GM21723 (cell line): Measurements from ENCODE around the gene ECT2L.
"Not testable (repeated sequence)": the region's sequence is repeated elsewhere in the genome, so short reads cannot be mapped to it uniquely, and the experiment has no call there.

ENCODE experiments used
- ATAC-seq: cut with Tn5 transposase; IDR thresholded peaks from one replicate; pipeline ENCODE4 v1.9.1; 2021; ENCODE audit warnings: mild to moderate bottlenecking, moderate library complexity; ENCODE audit not compliant: unreplicated experiment

The ECT2L gene

DNA sequence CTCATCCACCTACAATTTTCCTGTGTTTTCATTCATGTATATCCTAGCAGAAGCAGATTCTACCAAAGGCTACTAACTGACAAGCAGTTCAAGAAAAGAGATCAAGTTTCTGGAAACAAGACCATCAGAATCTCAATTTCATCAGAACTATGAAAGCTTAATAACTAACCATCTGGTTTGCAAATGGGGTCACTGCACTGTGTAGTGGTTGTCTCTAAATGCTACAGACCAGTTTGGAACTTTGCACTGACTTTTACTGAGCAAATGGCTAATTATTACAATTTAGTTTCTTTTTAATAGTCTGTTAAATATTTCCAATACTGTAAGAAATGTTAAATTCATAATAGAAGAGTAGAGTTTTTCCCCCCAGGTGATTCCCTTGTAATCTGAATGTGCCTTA, 127.7 kb downstream of the ECT2L start:
- ATAC-seq = no peak

- no peak for ATAC-seq
Observed at GRCh38 chr6:138925806-138926205, 129.9 kb downstream of the ECT2L start.

- no peak for ATAC-seq
Observed at GRCh38 chr6:138926579-138926978, 130.7 kb downstream of the ECT2L start.

DNA sequence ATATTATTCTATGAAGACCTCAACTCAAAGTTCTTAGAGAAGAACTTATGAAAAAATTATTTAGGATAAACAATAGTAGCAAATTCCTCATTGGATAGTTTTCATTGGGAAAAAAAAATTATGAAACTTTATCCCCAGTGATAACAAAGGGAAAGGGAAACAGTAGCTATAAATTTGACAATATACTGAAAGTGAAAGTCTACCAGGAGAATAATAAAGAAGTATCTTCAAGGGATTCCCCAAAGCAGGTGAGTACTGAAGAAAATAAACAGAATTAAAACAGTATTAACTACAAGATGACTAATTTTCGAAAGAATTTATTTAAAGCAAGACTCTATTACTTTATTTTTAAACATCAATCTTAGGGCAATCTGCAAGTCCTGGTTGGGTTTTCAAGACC, 135.8 kb downstream of the ECT2L start:
- ATAC-seq = no peak

DNA sequence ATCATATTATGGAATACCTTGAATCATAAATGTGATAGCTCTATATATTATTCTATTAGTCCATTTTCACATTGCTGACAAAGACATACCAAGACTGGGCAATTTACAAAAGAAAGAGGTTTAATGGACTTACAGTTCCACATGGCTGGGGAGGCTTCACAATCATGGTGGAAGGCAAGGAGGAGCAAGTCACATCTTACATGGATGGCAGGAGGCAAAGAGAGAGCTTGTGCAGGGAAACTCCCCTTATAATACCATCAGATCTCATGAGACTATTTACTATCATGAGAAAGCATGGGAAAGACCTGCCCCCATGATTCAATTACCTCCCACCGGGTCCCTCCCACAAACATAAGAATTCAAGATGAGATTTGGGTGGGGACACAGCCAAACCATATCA, 141.0 kb downstream of the ECT2L start:
- not testable (repeated sequence) for ATAC-seq

DNA sequence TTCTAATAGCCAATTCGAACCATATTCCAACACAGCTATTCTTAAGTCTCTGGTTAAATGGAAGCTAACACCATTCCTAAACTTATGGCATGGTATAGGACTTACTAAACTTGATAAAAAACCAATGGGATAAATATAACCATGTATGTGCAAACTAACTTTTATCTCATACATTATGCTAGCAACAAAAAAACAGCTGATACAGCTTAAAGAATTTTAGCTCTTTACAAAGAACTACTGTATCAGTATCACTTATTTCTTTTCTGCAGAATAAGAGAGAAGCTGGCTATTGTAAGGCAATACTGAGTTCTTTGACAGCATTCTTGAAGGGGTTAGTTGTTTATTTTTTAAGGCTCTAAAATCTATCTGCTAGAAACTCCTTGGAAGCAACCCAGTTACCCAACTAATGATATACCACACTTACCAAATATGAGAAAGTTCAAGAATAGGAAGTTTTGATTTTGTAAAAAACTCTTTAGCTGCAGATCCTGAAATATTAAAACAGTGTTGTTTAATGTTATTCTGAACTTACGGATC, 147.3 kb downstream of the ECT2L start:
- no peak for ATAC-seq

DNA sequence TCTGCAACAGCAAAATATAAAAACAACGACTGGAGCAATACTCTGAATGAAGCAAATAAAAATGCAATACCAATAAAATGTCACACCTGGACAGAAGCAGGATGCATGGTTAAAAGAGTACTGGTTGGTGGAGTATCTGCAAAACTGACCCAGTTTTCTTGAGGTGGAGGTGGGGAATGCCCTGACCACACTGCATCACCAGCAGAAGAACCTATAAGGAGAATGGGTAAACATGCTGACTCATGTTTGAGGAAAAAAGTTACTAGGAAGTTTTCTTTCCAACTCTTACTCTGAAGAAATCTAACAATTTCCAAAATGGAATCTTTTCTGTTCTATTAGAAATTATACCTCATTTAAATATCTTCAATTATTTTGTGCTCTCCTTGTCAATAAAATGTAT, 148.5 kb downstream of the ECT2L start:
- ATAC-seq = peak; percentile 53

DNA sequence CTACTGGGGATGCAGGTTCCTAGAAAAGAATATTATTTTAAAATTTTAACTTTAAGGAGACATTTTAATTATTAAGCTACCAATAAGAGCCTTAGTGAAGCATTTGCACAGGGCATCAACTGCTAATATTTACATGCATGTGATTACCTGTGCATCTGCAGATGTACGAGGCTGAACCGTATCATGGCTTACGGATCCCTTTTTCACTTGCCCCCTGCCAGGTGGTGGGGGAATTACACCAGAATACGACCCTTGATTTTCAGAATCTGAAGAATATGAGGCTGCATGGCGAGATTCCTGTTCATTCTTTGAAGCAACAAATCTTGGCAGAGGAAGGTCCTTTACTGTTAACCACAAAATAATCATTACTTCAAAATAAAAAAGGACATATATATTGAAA, 149.5 kb downstream of the ECT2L start:
- ATAC-seq = no peak

- ATAC-seq = no peak
Observed at GRCh38 chr6:138948004-138948403, 152.1 kb downstream of the ECT2L start.

- no peak for ATAC-seq
Observed at GRCh38 chr6:138948546-138949179, 152.8 kb downstream of the ECT2L start.

GRCh38 chr6:138953451-138953850, 157.6 kb downstream of the ECT2L start:
- no peak for ATAC-seq
